GM10266 (cell line): Measurements from ENCODE around the gene ATG7.

Experiments
- DNase-seq: peaks from one replicate; pipeline ENCODE4 v3.0.0; 2012; ENCODE audit errors: extremely low spot score
- TF ChIP-seq, protein P1 (sequence below): IDR thresholded peaks from 2 replicates; pipeline ENCODE4 v1.5.1; 2012; ENCODE audit warnings: mild to moderate bottlenecking, low read depth; ENCODE audit not compliant: control insufficient read depth, insufficient read depth; ENCODE audit errors: missing control alignments

ATG7 gene

DNA sequence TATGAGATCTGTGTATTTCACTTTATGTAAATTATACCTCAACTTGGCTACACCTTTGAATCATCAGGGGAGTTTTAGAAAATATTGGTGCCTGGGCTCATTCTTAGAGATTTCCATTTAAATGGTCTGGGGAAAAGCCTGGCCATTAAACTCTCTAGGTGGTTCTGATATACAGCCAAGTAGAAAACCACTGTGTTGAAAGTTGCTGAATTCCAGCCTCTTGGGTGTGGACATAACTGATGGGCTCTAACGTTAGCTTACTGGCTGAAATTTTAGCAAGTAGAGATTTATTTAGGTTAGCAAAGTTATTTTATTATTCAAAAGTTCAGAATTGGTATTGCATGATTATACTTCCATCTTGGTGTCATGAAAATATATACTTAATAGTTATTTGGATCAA lies 84.1 kb downstream of the ATG7 start:
- TF ChIP-seq, protein P1, sequence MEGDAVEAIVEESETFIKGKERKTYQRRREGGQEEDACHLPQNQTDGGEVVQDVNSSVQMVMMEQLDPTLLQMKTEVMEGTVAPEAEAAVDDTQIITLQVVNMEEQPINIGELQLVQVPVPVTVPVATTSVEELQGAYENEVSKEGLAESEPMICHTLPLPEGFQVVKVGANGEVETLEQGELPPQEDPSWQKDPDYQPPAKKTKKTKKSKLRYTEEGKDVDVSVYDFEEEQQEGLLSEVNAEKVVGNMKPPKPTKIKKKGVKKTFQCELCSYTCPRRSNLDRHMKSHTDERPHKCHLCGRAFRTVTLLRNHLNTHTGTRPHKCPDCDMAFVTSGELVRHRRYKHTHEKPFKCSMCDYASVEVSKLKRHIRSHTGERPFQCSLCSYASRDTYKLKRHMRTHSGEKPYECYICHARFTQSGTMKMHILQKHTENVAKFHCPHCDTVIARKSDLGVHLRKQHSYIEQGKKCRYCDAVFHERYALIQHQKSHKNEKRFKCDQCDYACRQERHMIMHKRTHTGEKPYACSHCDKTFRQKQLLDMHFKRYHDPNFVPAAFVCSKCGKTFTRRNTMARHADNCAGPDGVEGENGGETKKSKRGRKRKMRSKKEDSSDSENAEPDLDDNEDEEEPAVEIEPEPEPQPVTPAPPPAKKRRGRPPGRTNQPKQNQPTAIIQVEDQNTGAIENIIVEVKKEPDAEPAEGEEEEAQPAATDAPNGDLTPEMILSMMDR = no peak
- DNase-seq = no peak

DNA sequence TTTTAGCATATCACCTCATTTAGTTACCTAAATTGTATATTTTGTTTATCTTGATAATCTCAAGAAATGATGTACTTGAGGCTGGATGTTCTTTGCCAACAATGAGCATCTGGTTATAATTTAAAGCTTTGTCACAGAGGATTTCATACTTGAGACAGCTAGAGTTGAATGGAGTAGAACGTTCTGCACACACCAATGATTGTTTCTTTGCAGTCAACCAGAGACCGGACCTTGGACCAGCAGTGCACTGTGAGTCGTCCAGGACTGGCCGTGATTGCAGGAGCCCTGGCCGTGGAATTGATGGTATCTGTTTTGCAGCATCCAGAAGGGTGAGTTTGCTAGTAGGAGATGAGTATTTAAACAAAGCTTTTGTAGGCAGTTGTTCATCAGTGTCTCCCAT lies 90.4 kb downstream of the ATG7 start:
- no peak for DNase-seq
- TF ChIP-seq, protein P1 = no peak

DNA sequence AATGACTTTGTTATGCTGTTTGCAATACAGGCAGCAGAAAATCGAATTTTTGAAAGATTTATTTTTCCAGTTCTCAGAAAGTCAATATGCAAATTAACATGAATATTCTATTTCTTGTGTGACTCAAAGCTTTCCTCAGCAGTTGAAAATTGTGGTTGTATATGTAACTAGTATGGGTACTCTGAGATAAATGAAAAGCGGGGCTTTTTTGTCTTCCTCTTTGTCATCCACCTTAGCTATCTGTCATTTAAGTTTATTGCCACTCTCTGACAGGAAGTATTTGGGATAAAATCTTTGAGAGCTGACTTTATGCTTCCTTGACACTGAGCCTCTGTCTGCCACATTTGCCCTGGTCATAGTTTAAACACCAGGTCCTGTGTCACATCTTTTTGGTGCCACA lies 91.5 kb downstream of the ATG7 start:
- DNase-seq = no peak
- TF ChIP-seq, protein P1 = no peak

DNA sequence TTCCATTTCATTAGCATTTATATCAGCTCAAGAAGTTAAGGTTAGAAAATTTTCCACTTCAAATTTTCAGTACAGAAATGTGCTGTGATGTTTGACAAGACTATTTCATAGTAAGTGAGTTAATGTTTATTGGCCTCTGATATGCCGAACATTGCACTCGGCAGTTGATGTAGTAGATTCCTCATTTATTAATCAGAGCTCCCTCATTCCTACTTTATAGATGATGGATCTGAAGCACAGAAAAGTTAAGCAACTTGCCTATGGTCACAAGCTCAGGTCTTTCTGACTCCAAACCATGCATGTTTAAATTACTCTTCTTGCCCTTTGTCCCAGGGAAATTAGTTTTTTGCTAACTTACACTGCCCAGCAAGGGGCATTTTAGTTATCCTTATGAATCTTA lies 92.0 kb downstream of the ATG7 start:
- TF ChIP-seq, protein P1 = no peak
- DNase-seq = no peak

DNA sequence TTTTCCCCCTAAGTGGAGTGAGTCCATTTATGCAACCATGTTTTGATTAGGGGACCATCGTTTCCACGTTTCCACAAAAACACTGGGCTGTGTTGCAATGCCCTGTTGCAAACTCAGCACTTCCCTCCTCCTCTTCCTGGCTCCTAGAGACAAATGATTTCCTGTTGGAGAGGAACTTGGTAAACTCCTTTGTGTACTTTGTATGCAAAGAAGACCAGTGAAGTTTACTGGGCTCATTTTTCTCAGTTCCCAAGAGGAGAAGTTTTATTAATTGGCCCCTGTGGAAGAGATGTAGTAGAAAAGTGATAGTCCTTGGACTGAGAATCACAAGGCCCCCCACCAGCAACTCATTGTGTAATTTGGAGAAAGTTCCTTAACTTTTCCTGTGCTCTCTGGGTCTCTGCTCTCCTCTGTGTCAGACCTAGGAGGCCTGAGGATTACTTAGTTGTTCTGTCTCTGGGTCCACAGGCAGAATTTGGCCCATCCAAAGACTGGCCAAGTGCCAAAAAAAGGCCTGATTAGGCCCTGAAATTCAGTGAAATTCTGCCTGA lies 95.0 kb downstream of the ATG7 start:
- no peak for DNase-seq
- TF ChIP-seq, protein P1 = no peak

DNA sequence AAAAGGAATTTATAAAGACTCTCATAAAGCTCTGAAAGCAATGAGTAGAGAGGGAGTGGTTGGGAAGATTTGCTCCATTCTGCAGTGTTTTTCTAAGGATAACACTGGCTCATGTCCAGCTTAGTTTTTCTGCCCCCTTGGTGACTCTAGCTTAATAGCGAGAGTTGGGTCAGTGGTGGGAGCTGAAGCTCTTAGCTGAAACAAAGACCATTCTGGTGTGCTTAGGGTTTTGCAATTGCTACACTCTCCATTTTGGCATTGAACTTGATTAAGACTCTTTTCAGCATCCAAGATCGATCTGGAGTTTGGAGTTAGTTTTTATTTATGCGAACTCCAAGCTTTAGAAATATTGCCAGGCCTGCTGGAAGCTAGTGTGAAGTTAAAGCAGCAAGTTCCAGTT lies 98.0 kb downstream of the ATG7 start:
- no peak for DNase-seq
- TF ChIP-seq, protein P1 = no peak

DNA sequence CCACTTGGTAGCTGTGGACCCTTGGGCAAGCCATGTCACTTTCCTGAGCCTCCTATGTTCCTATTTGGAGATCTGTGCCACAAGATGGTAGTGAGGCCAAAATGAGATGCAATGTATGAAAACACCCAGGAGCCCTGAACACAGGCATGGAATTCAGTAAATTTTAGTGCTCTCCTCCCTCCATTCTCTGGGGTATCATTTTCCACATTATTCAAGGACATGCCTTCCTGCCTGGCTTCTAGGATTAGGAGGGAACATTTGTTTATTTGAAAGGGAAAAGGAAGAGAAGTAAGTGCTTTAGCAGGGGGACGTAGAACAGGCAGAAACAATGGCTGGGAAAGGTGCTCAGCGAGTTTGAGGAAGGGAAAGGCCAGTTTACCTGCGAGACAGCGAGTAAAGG lies 98.8 kb downstream of the ATG7 start:
- DNase-seq = no peak
- TF ChIP-seq, protein P1 = no peak
